IMR-90 (cell line): ENCODE results near the gene KLC3. TPM values are rescaled to one million over a fixed set of nuclear protein-coding genes. Genes with fewer than 3 reads are reported as not detected.

Experiments used
- ATAC-seq: fragments of 200-7000 bp; cut with Tn5 transposase; 2 replicates; pipeline ENCODE4 v1.9.1; 2020; ENCODE audit warnings: low read depth, mild to moderate bottlenecking, moderate library complexity
- BruUV-seq: library from RNA; stranded (reverse); fragments of 400-500 nt; replicated peaks from 2 replicates; lab custom pipeline; 2021; lab: Mats Ljungman, UMichigan
- CTCF ChIA-PET: fragments of 300-600 bp; formaldehyde crosslinking; extraction: SDS; loops from one replicate; lab custom pipeline; 2021; ENCODE audit warnings: antibody characterized with exemption; lab: Yijun Ruan, JAX
- POLR2A ChIA-PET: fragments of 300-600 bp; sonication (Branson Sonifier 250); formaldehyde crosslinking; loops from one replicate; lab custom pipeline; 2022; ENCODE audit warnings: antibody characterized with exemption; ENCODE audit not compliant: unreplicated experiment; lab: Charles Lee
- DNase-seq: peaks from one replicate; pipeline ENCODE4 v3.0.0; 2013
- H2AFZ ChIP-seq: replicated peaks from 2 replicates; pipeline ENCODE3; 2013; ENCODE audit warnings: low read length, mild to moderate bottlenecking; ENCODE audit not compliant: poor library complexity
- H2AK5ac ChIP-seq: 2 replicates; pipeline ENCODE4 v1.6.1; 2013; ENCODE audit warnings: low read depth, low read length, inconsistent platforms
- H2AK9ac ChIP-seq: replicated peaks from 2 replicates; pipeline ENCODE3; 2013; ENCODE audit warnings: mild to moderate bottlenecking, low read depth, low read length, moderate library complexity; ENCODE audit not compliant: poor library complexity
- H2BK120ac ChIP-seq: 2 replicates; pipeline ENCODE4 v1.6.1; 2013; ENCODE audit warnings: low read depth, low read length, inconsistent platforms
- H2BK15ac ChIP-seq: 3 replicates; pipeline ENCODE4 v1.6.1; 2013; ENCODE audit warnings: low read depth, low read length, inconsistent platforms
- H2BK20ac ChIP-seq: 2 replicates; pipeline ENCODE4 v1.6.1; 2013; ENCODE audit warnings: low read depth, mild to moderate bottlenecking, inconsistent platforms, low read length, moderate library complexity
- H2BK5ac ChIP-seq: 2 replicates; pipeline ENCODE4 v1.6.1; 2013; ENCODE audit warnings: mild to moderate bottlenecking, low read depth, low read length, inconsistent platforms; ENCODE audit not compliant: poor library complexity, severe bottlenecking
- H3K14ac ChIP-seq: replicated peaks from 2 replicates; pipeline ENCODE4 v1.6.1; 2013; ENCODE audit warnings: low read depth, low read length, inconsistent platforms
- H3K18ac ChIP-seq: 2 replicates; pipeline ENCODE4 v1.6.1; 2013; ENCODE audit warnings: low read depth, low read length, control low read depth
- H3K23ac ChIP-seq: 2 replicates; pipeline ENCODE4 v1.6.1; 2013; ENCODE audit warnings: low read depth, low read length, inconsistent platforms
- H3K27ac ChIP-seq: 2 replicates; pipeline ENCODE4 v1.5.1; 2013; ENCODE audit warnings: mild to moderate bottlenecking, control low read depth, low read length; ENCODE audit not compliant: insufficient read depth
- H3K27me3 ChIP-seq: 2 replicates; pipeline ENCODE4 v1.6.1; 2013; ENCODE audit warnings: low read length; ENCODE audit not compliant: control insufficient read depth, insufficient read depth
- H3K36me3 ChIP-seq: 2 replicates; pipeline ENCODE4 v1.6.1; 2013; ENCODE audit warnings: low read length, mixed read lengths; ENCODE audit not compliant: control insufficient read depth, insufficient read depth
- H3K4ac ChIP-seq: 2 replicates; pipeline ENCODE4 v1.6.1; 2013; ENCODE audit warnings: low read depth, low read length, inconsistent platforms
- H3K4me1 ChIP-seq: 2 replicates; pipeline ENCODE4 v1.6.1; 2013; ENCODE audit warnings: low read length, mixed read lengths; ENCODE audit not compliant: control insufficient read depth, insufficient read depth
- H3K4me2 ChIP-seq: 2 replicates; pipeline ENCODE4 v1.6.1; 2013; ENCODE audit warnings: low read depth, mild to moderate bottlenecking, control low read depth, low read length, moderate library complexity
- H3K4me3 ChIP-seq: 2 replicates; pipeline ENCODE4 v1.5.1; 2013; ENCODE audit warnings: low read depth, mild to moderate bottlenecking, control low read depth, low read length, moderate library complexity; ENCODE audit not compliant: insufficient read depth
- H3K56ac ChIP-seq: 2 replicates; pipeline ENCODE4 v1.6.1; 2013; ENCODE audit warnings: low read length, inconsistent platforms; ENCODE audit not compliant: insufficient read depth; ENCODE audit errors: extremely low read depth
- H3K79me1 ChIP-seq, 2 experiments: 2 replicates each; pipeline ENCODE4 v1.6.1; 2013; ENCODE audit warnings: low read length in 2 of 2, inconsistent platforms in 1 of 2, low read depth in 1 of 2
- H3K9ac ChIP-seq: 2 replicates; pipeline ENCODE4 v1.6.1; 2013; ENCODE audit warnings: low read depth, low read length, control low read depth
- H3K9me1 ChIP-seq: 2 replicates; pipeline ENCODE4 v1.6.1; 2013; ENCODE audit warnings: low read length, inconsistent platforms; ENCODE audit not compliant: insufficient read depth
- H3K9me3 ChIP-seq: 2 replicates; pipeline ENCODE4 v1.6.1; 2013; ENCODE audit warnings: low read length; ENCODE audit not compliant: control insufficient read depth, insufficient read depth
- H4K20me1 ChIP-seq: 2 replicates; pipeline ENCODE4 v1.6.1; 2013; ENCODE audit warnings: low read length, inconsistent platforms; ENCODE audit not compliant: insufficient read depth
- H4K5ac ChIP-seq: 2 replicates; pipeline ENCODE4 v1.6.1; 2013; ENCODE audit warnings: mild to moderate bottlenecking, low read depth, low read length, control low read depth
- H4K8ac ChIP-seq, 2 experiments: 2 replicates each; pipeline ENCODE4 v1.6.1; 2013; ENCODE audit warnings: low read depth in 2 of 2, low read length in 2 of 2, control low read depth in 1 of 2, inconsistent platforms in 1 of 2
- H4K91ac ChIP-seq: 2 replicates; pipeline ENCODE4 v1.6.1; 2013; ENCODE audit warnings: low read depth, low read length, inconsistent platforms; ENCODE audit not compliant: insufficient read depth
- BHLHE40 ChIP-seq: fragments of 150-350 bp; IDR thresholded peaks from 2 replicates; pipeline ENCODE4 v1.6.1; 2016; ENCODE audit warnings: mild to moderate bottlenecking, low read depth, low read length
- CEBPB ChIP-seq: IDR thresholded peaks from 2 replicates; pipeline ENCODE4 v1.6.1; 2012; ENCODE audit warnings: low read depth, low read length, improper control_type of control experiment
- CHD1 ChIP-seq: IDR thresholded peaks from 2 replicates; pipeline ENCODE4 v1.6.1; 2012; ENCODE audit warnings: low read depth, low read length, improper control_type of control experiment
- MAFK ChIP-seq: IDR thresholded peaks from 2 replicates; pipeline ENCODE4 v1.6.1; 2012; ENCODE audit warnings: low read depth, low read length, improper control_type of control experiment
- MAZ ChIP-seq: IDR thresholded peaks from 2 replicates; pipeline ENCODE4 v1.6.1; 2012; ENCODE audit warnings: low read depth, mild to moderate bottlenecking, low read length, improper control_type of control experiment, moderate library complexity, borderline replicate concordance
- NFE2L2 ChIP-seq: fragments of 150-350 bp; IDR thresholded peaks from 2 replicates; pipeline ENCODE4 v1.6.1; 2016; ENCODE audit warnings: low read depth, mild to moderate bottlenecking, low read length
- RAD21 ChIP-seq: IDR thresholded peaks from 2 replicates; pipeline ENCODE4 v1.6.1; 2012; ENCODE audit warnings: low read length, improper control_type of control experiment
- RCOR1 ChIP-seq: IDR thresholded peaks from 2 replicates; pipeline ENCODE4 v1.6.1; 2012; ENCODE audit warnings: mild to moderate bottlenecking, low read length, improper control_type of control experiment; ENCODE audit not compliant: insufficient replicate concordance
- SMC3 ChIP-seq: fragments of 150-350 bp; IDR thresholded peaks from 2 replicates; pipeline ENCODE4 v1.6.1; 2016; ENCODE audit warnings: low read depth, mild to moderate bottlenecking, antibody characterized with exemption, low read length, moderate library complexity
- WGBS, 2 experiments: methylation state at CpG; one replicate each; pipeline versions ENCODE4 v1.1.5 to v1.1.7; 2013; ENCODE audit warnings: missing lambda C conversion rate in 2 of 2; ENCODE audit not compliant: insufficient read length in 1 of 2; ENCODE audit errors: extremely low coverage in 2 of 2; 5-methylcytosine and 5-hydroxymethylcytosine counted together
- dilution Hi-C: fragments of 300-500 bp; cut with HindIII; formaldehyde crosslinking; loops from one replicate; pipeline ENCODE4 v1.14.3; 2018; ENCODE audit warnings: low sequenced_read_pairs; ENCODE audit not compliant: unreplicated experiment
- in situ Hi-C: fragments of 300-500 bp; cut with MboI; formaldehyde crosslinking; loops from 3 replicates; pipeline ENCODE4 v1.14.3; 2019; ENCODE audit warnings: low sequenced_read_pairs, inconsistent platforms, mixed read lengths
- intact Hi-C: fragments of 100-400 bp; cut with micrococcal nuclease; formaldehyde crosslinking; loops from 2 replicates; pipeline ENCODE4 v1.10.0; 2022
- polyA plus RNA-seq, 3 experiments: library from polyadenylated mRNA; depleted of rRNA; stranded (reverse); fragments of >200 nt; gene quantifications; 2 replicates each; pipeline ENCODE4 v1.2.3, GENCODE V29; 2012; ENCODE audit warnings: low replicate concordance in 1 of 3
- total RNA-seq: library from RNA; depleted of rRNA; stranded (reverse); fragments of >200 nt; gene quantifications from 2 replicates; pipeline ENCODE4 v1.2.3, GENCODE V29; 2012
- TF ChIP-seq, protein P1 (sequence below): fragments of 150-350 bp; IDR thresholded peaks from 2 replicates; pipeline ENCODE4 v1.6.1; 2016; ENCODE audit warnings: low read depth, mild to moderate bottlenecking, low read length, moderate library complexity, borderline replicate concordance
- TF ChIP-seq, protein P2 (sequence below): conservative IDR thresholded peaks from 2 replicates; pipeline ENCODE4 v1.5.1; 2012; ENCODE audit warnings: mild to moderate bottlenecking, low read depth, low read length, improper control_type of control experiment
- TF ChIP-seq, protein P3 (sequence below): fragments of 150-350 bp; IDR thresholded peaks from 2 replicates; pipeline ENCODE4 v1.6.1; 2017; ENCODE audit warnings: mild to moderate bottlenecking, antibody characterized with exemption, low read length, low read depth

KLC3 gene
- total and polyA plus RNA-seq, 2 of the 4 experiments (the other 2 are of a cell fraction) = 0.14 to 0.18 TPM

DNA sequence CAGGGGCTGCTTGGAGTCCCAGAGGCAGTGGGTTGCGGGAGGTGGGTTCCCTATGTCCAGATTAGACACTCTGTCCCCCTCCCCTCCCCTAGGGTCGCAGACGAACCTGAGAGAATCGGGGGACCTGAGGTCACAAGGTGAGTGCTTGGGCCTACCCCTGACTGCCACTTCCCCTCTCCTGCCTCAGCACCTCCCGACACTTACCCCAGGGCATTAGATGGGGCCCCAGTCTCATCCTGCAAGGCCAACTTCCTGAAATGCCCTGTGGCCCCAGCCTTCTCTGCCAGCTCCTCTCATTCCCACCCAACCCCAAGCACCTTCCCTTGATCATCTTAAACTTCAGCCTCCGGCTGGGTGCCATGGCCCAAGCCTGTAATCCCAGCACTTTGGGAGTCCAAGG lies 40.8 kb upstream of the KLC3 start:
- Histone ChIP-seq H3K36me3 (peaks cover 35% of the 10 kb centered on the region), H3K56ac (no peak overlapping the region), H3K4me1 (no peaks in the 10 kb centered on the region), H3K79me1 (no peaks in the 10 kb centered on the region), H4K8ac (no peak overlapping the region), H3K23ac (no peak overlapping the region), H3K27me3 (no peaks in the 10 kb centered on the region), H3K9me3 (0 out of 2 replicates have a peak, but pooled peaks cover 2% of the 10 kb centered on the region), H2BK15ac (no peak overlapping the region), H2BK120ac (no peak overlapping the region), H3K4me2 (no peak overlapping the region), H3K4ac (no peak overlapping the region), H4K5ac (no peak overlapping the region), H4K91ac (no peak overlapping the region), H4K20me1 (no peaks in the 10 kb centered on the region), H2AFZ (no peak overlapping the region), H2AK5ac (no peak overlapping the region), H3K27ac (no peak overlapping the region), H3K9ac (no peak overlapping the region), H3K18ac (no peak overlapping the region), H3K14ac (no peak overlapping the region), H2BK20ac (no peak overlapping the region), H2AK9ac (no peak overlapping the region), H2BK5ac (no peak overlapping the region), H3K4me3 (no peak overlapping the region), H3K9me1 (peaks cover 3% of the 10 kb centered on the region; the same call in 1 of the 2 replicates)
- intact Hi-C loops = no loop called here
- ATAC-seq = no peak
- POLR2A ChIA-PET = no interaction called here
- TF ChIP-seq SMC3 (no peak), RAD21 (no peak), CHD1 (no peak), NFE2L2 (no peak), RCOR1 (no peak), BHLHE40 (no peak), MAFK (no peak), MAZ (no peak), CEBPB (no peak)
- TF ChIP-seq, protein P1, sequence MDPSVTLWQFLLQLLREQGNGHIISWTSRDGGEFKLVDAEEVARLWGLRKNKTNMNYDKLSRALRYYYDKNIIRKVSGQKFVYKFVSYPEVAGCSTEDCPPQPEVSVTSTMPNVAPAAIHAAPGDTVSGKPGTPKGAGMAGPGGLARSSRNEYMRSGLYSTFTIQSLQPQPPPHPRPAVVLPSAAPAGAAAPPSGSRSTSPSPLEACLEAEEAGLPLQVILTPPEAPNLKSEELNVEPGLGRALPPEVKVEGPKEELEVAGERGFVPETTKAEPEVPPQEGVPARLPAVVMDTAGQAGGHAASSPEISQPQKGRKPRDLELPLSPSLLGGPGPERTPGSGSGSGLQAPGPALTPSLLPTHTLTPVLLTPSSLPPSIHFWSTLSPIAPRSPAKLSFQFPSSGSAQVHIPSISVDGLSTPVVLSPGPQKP = no peak
- TF ChIP-seq, protein P2, sequence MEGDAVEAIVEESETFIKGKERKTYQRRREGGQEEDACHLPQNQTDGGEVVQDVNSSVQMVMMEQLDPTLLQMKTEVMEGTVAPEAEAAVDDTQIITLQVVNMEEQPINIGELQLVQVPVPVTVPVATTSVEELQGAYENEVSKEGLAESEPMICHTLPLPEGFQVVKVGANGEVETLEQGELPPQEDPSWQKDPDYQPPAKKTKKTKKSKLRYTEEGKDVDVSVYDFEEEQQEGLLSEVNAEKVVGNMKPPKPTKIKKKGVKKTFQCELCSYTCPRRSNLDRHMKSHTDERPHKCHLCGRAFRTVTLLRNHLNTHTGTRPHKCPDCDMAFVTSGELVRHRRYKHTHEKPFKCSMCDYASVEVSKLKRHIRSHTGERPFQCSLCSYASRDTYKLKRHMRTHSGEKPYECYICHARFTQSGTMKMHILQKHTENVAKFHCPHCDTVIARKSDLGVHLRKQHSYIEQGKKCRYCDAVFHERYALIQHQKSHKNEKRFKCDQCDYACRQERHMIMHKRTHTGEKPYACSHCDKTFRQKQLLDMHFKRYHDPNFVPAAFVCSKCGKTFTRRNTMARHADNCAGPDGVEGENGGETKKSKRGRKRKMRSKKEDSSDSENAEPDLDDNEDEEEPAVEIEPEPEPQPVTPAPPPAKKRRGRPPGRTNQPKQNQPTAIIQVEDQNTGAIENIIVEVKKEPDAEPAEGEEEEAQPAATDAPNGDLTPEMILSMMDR = no peak
- TF ChIP-seq, protein P3, sequence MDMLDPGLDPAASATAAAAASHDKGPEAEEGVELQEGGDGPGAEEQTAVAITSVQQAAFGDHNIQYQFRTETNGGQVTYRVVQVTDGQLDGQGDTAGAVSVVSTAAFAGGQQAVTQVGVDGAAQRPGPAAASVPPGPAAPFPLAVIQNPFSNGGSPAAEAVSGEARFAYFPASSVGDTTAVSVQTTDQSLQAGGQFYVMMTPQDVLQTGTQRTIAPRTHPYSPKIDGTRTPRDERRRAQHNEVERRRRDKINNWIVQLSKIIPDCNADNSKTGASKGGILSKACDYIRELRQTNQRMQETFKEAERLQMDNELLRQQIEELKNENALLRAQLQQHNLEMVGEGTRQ = no peak
- dilution Hi-C loops = no loop called here
- no peak for DNase-seq
- CTCF ChIA-PET = no interaction called here
- BruUV-seq = no TSS peak
- WGBS, 2 experiments = 100% methylated on average over 1 of the region's 6 CpGs; no CpG with 5 or more reads in 1 of the 2 experiments
- in situ Hi-C loops = no loop called here
